Inflammatory macrophage treated with lipopolysaccharide for 1 hour (primary cell): ENCODE data around the gene IGFBP1.
"Not testable (repeated sequence)": the region's sequence is repeated elsewhere in the genome, so short reads cannot be mapped to it uniquely, and the experiment has no call there.

Source experiments
- DNase-seq, 2 donors: peaks; one replicate each; pipeline ENCODE4 v3.0.0-alpha.2; 2020 to 2022

IGFBP1 gene

GRCh38 chr7:45939574-45939973 lies 51.3 kb downstream of the IGFBP1 start:
- DNase-seq, result no peak

DNA sequence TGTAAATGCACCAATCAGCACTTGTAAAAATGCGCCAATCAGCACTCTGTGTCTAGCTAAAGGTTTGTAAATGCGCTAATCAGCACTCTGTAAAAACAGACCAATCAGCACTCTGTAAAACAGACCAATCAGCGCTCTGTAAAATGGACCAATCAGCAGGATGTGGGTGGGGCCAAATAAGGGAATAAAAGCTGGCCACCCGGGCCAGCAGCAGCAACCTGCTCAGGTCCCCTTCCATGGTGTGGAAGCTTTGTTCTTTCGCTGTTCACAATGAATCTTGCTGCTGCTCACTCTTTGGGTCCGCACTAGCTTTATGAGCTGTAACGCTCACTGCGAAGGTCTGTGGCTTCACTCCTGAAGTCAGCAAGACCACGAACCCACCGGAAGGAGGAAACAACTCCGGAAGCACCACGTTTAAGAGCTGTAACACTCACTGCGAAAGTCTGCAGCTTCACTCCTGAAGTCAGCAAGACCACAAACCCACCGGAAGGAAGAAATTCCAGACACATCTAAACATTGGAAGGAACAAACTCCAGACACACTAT lies 52.0 kb downstream of the IGFBP1 start:
- DNase-seq, result not testable (repeated sequence)

DNA sequence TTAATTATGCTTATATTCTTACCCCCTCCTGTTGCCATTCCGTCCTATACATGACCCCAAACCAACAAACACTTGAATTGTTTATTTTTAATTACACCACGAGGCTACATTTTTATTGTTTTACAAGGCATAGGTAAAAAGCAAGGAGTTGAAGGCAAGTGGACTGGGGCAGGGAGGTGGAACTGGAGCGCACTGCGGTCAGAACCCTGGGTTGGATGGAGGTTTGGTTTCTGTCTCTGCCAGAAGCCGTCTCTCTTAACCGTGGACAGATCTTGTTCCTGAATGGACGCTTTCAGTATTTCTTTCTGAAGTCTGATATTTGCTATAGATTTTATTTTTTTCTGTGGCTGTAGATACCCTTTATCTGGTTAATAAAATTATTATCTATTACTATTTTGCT lies 52.7 kb downstream of the IGFBP1 start:
- DNase-seq, result no peak
